ENCODE results near the gene ZNF80.

The ZNF80 gene

GRCh38 chr3:114219741-114220140 lies 17.6 kb downstream of the ZNF80 start:
- Histone ChIP-seq H3K9ac (ENCODE audit: insufficient read length, low read depth) (no peak overlapping the region), H3K36me3 (ENCODE audit: insufficient read depth, insufficient read length, low read length) (no peaks in the 10 kb centered on the region), H3K4me1 (ENCODE audit: insufficient read depth, insufficient read length) (no peaks in the 10 kb centered on the region), H3K4me3 (ENCODE audit: insufficient read length, low read depth) (no peak overlapping the region), H3K9me3 (ENCODE audit: insufficient read depth, low read length) (peaks cover 7% of the 10 kb centered on the region; the same call in 1 of the 2 replicates), H3K27me3 (ENCODE audit: insufficient read depth, insufficient read length) (no peaks in the 10 kb centered on the region)
- no peak for DNase-seq (ENCODE audit: low read depth, low spot score)
- TF ChIP-seq SUZ12 (IDR thresholded peaks at IDR 0.05; ENCODE audit: extremely low read depth, insufficient read depth, insufficient read length) (no peak), YY1 (IDR thresholded peaks at IDR 0.05; ENCODE audit: insufficient read depth, insufficient read length) (no peak), ZNF274 (IDR thresholded peaks at IDR 0.05; ENCODE audit: low read depth, low read length) (no peak)

GRCh38 chr3:114218578-114219185 lies 18.7 kb downstream of the ZNF80 start:
- Histone ChIP-seq H3K4me1 (ENCODE audit: insufficient read depth, insufficient read length) (peaks cover 3% of the 10 kb centered on the region), H3K9me3 (ENCODE audit: insufficient read depth, low read length) (no peaks in the 10 kb centered on the region), H3K4me3 (ENCODE audit: insufficient read length, low read depth) (no peak overlapping the region), H3K9ac (ENCODE audit: insufficient read length, low read depth) (no peak overlapping the region), H3K27me3 (ENCODE audit: insufficient read depth, insufficient read length) (no peaks in the 10 kb centered on the region), H3K36me3 (ENCODE audit: insufficient read depth, insufficient read length, low read length) (no peaks in the 10 kb centered on the region)
- DNase-seq (ENCODE audit: low read depth, low spot score), result no peak
- no peak for TF ChIP-seq SUZ12 (IDR thresholded peaks at IDR 0.05; ENCODE audit: extremely low read depth, insufficient read depth, insufficient read length)
- no peak for TF ChIP-seq ZNF274 (IDR thresholded peaks at IDR 0.05; ENCODE audit: low read depth, low read length)
- no peak for TF ChIP-seq YY1 (IDR thresholded peaks at IDR 0.05; ENCODE audit: insufficient read depth, insufficient read length)

GRCh38 chr3:114218006-114218405 lies 19.4 kb downstream of the ZNF80 start:
- no peak for DNase-seq (ENCODE audit: low read depth, low spot score)
- H3K4me1 ChIP-seq (ENCODE audit: insufficient read depth, insufficient read length), result peaks cover 3% of the 10 kb centered on the region
- H3K9ac ChIP-seq (ENCODE audit: insufficient read length, low read depth), result no peak overlapping the region
- TF ChIP-seq YY1 (IDR thresholded peaks at IDR 0.05; ENCODE audit: insufficient read depth, insufficient read length) (no peak), SUZ12 (IDR thresholded peaks at IDR 0.05; ENCODE audit: extremely low read depth, insufficient read depth, insufficient read length) (no peak), ZNF274 (IDR thresholded peaks at IDR 0.05; ENCODE audit: low read depth, low read length) (no peak)
- H3K4me3 ChIP-seq (ENCODE audit: insufficient read length, low read depth), result no peak overlapping the region
- no peaks in the 10 kb centered on the region for H3K9me3 ChIP-seq (ENCODE audit: insufficient read depth, low read length)
- H3K36me3 ChIP-seq (ENCODE audit: insufficient read depth, insufficient read length, low read length), result no peaks in the 10 kb centered on the region
- no peaks in the 10 kb centered on the region for H3K27me3 ChIP-seq (ENCODE audit: insufficient read depth, insufficient read length)

- peaks cover 3% of the 10 kb centered on the region for H3K4me1 ChIP-seq (ENCODE audit: insufficient read depth, insufficient read length)
- H3K36me3 ChIP-seq (ENCODE audit: insufficient read depth, insufficient read length, low read length), result no peaks in the 10 kb centered on the region
- TF ChIP-seq SUZ12 (IDR thresholded peaks at IDR 0.05; ENCODE audit: extremely low read depth, insufficient read depth, insufficient read length) (no peak), ZNF274 (IDR thresholded peaks at IDR 0.05; ENCODE audit: low read depth, low read length) (no peak), YY1 (IDR thresholded peaks at IDR 0.05; ENCODE audit: insufficient read depth, insufficient read length) (no peak)
- DNase-seq (ENCODE audit: low read depth, low spot score), result no peak
- no peak overlapping the region for H3K4me3 ChIP-seq (ENCODE audit: insufficient read length, low read depth)
- H3K9me3 ChIP-seq (ENCODE audit: insufficient read depth, low read length), result no peaks in the 10 kb centered on the region
- no peak overlapping the region for H3K9ac ChIP-seq (ENCODE audit: insufficient read length, low read depth)
- no peaks in the 10 kb centered on the region for H3K27me3 ChIP-seq (ENCODE audit: insufficient read depth, insufficient read length)
These were observed 20.1 kb downstream of the ZNF80 start for GRCh38 chr3:114217266-114217665.

GRCh38 chr3:114216186-114216970 lies 21.0 kb downstream of the ZNF80 start:
- Histone ChIP-seq H3K4me3 (ENCODE audit: insufficient read length, low read depth) (no peak overlapping the region), H3K9ac (ENCODE audit: insufficient read length, low read depth) (no peak overlapping the region), H3K27me3 (ENCODE audit: insufficient read depth, insufficient read length) (no peaks in the 10 kb centered on the region), H3K9me3 (ENCODE audit: insufficient read depth, low read length) (no peaks in the 10 kb centered on the region), H3K4me1 (ENCODE audit: insufficient read depth, insufficient read length) (peaks cover 3% of the 10 kb centered on the region), H3K36me3 (ENCODE audit: insufficient read depth, insufficient read length, low read length) (no peaks in the 10 kb centered on the region)
- TF ChIP-seq YY1 (IDR thresholded peaks at IDR 0.05; ENCODE audit: insufficient read depth, insufficient read length) (no peak), SUZ12 (IDR thresholded peaks at IDR 0.05; ENCODE audit: extremely low read depth, insufficient read depth, insufficient read length) (no peak), ZNF274 (IDR thresholded peaks at IDR 0.05; ENCODE audit: low read depth, low read length) (no peak)
- no peak for DNase-seq (ENCODE audit: low read depth, low spot score)

GRCh38 chr3:114214542-114215341 lies 22.6 kb downstream of the ZNF80 start:
- TF ChIP-seq ZNF274 (IDR thresholded peaks at IDR 0.05; ENCODE audit: low read depth, low read length) (no peak), YY1 (IDR thresholded peaks at IDR 0.05; ENCODE audit: insufficient read depth, insufficient read length) (no peak), SUZ12 (IDR thresholded peaks at IDR 0.05; ENCODE audit: extremely low read depth, insufficient read depth, insufficient read length) (no peak)
- peak; percentile 48 for DNase-seq (ENCODE audit: low read depth, low spot score)
- Histone ChIP-seq H3K36me3 (ENCODE audit: insufficient read depth, insufficient read length, low read length) (no peaks in the 10 kb centered on the region), H3K9ac (ENCODE audit: insufficient read length, low read depth) (no peak overlapping the region), H3K9me3 (ENCODE audit: insufficient read depth, low read length) (no peaks in the 10 kb centered on the region), H3K4me1 (ENCODE audit: insufficient read depth, insufficient read length) (peaks cover 3% of the 10 kb centered on the region), H3K27me3 (ENCODE audit: insufficient read depth, insufficient read length) (no peaks in the 10 kb centered on the region), H3K4me3 (ENCODE audit: insufficient read length, low read depth) (no peak overlapping the region)

All from NT2/D1 (cell line).